Spleen (tissue), 11 donors: Measurements from ENCODE around the gene MIDN. TPM values are rescaled to one million over a fixed set of nuclear protein-coding genes. Genes with fewer than 3 reads are reported as not detected.

Source experiments
- DNase-seq: peaks from one replicate; pipeline ENCODE4 v3.0.0-alpha.2; 2020
- H3K27ac ChIP-seq, 8 donors: fragments of 200-600 bp; sonication (generic) in 7 of 8; 1 replicate in 4 of 8; 2 replicates in 4 of 8; pipeline versions ENCODE4 v1.5.0 to v1.8.0; 2016 to 2021; ENCODE audit warnings: inconsistent platforms in 4 of 8, mild to moderate bottlenecking in 4 of 8, moderate library complexity in 1 of 8
- H3K27me3 ChIP-seq, 7 donors: fragments of 200-600 bp; sonication (generic) in 6 of 7; replicated peaks in 1 of 7; 1 replicate in 4 of 7; 2 replicates in 3 of 7; pipeline versions ENCODE4 v1.5.0 to v1.8.0; 2016 to 2021; ENCODE audit warnings: inconsistent platforms in 3 of 7, mild to moderate bottlenecking in 1 of 7
- H3K36me3 ChIP-seq, 6 donors: fragments of 200-600 bp; sonication (generic) in 5 of 6; 1 replicate in 4 of 6; 2 replicates in 2 of 6; pipeline versions ENCODE4 v1.5.0 to v1.8.0; 2016 to 2021; ENCODE audit warnings: inconsistent platforms in 2 of 6
- H3K4me1 ChIP-seq, 6 donors: fragments of 200-600 bp; sonication (generic) in 5 of 6; 1 replicate in 3 of 6; 2 replicates in 3 of 6; pipeline versions ENCODE4 v1.5.0 to v1.8.0; 2016 to 2021; ENCODE audit warnings: inconsistent platforms in 3 of 6
- H3K4me3 ChIP-seq, 8 donors: fragments of 200-600 bp; sonication (generic) in 7 of 8; 1 replicate in 4 of 8; 2 replicates in 4 of 8; pipeline versions ENCODE4 v1.5.0 to v1.8.0; 2016 to 2021; ENCODE audit warnings: inconsistent platforms in 4 of 8, mild to moderate bottlenecking in 4 of 8, moderate library complexity in 2 of 8
- H3K9me3 ChIP-seq, 8 donors: fragments of 200-600 bp; sonication (generic) in 7 of 8; 1 replicate in 4 of 8; 2 replicates in 4 of 8; pipeline versions ENCODE4 v1.5.0 to v1.8.0; 2016 to 2021; ENCODE audit warnings: inconsistent platforms in 4 of 8
- CTCF ChIP-seq, 11 experiments: fragments of 200-600 bp in 7 of 11; fragments of 450-650 bp in 4 of 11; sonication (generic) in 4 of 11; IDR thresholded peaks in 8 of 11; conservative IDR thresholded peaks in 3 of 11; 1 replicate in 7 of 11; 2 replicates in 4 of 11; pipeline versions ENCODE4 v1.4.0 to v1.8.0; 2016 to 2021; ENCODE audit warnings: antibody characterized with exemption in 11 of 11, inconsistent platforms in 4 of 11, mild to moderate bottlenecking in 1 of 11
- POLR2A ChIP-seq, 3 donors: fragments of 450-650 bp; IDR thresholded peaks; one replicate each; pipeline ENCODE4 v1.5.1; 2017; ENCODE audit warnings: antibody characterized with exemption in 3 of 3, mild to moderate bottlenecking in 1 of 3
- POLR2AphosphoS5 ChIP-seq, 3 donors: sonication (generic); formaldehyde crosslinking; IDR thresholded peaks; one replicate each; pipeline ENCODE4 v1.5.1; 2017; ENCODE audit warnings: antibody characterized with exemption in 3 of 3
- WGBS, 5 donors: extraction: QIAGEN DNeasy Blood & Tissue Kit in 3 of 5; methylation state at CpG; one replicate each; pipeline versions ENCODE4 v1.1.5 to v1.1.7; 2013 to 2018; 5-methylcytosine and 5-hydroxymethylcytosine counted together
- intact Hi-C: fragments of 100-400 bp; cut with DNase I; formaldehyde crosslinking; loops from one replicate; pipeline ENCODE4 v1.15.0; 2023; ENCODE audit warnings: low total_unique reads
- polyA plus RNA-seq, 3 donors: library from polyadenylated mRNA; stranded (reverse); fragments of 200-250 nt; gene quantifications; one replicate each; pipeline ENCODE4 v1.2.1, GENCODE V29; 2013
- total RNA-seq, 7 donors: library from RNA; depleted of rRNA in 3 of 7; stranded (reverse); fragments of >200 nt in 3 of 7; fragmentation: NEBNext Ultra II Directional in 4 of 7; extraction: Animal tissue kit (Norgen Biotek cat#: 25700) in 4 of 7; gene quantifications; one replicate each; pipeline versions ENCODE4 v1.1.0 to v1.2.1, GENCODE V29; 2016 to 2021
- donor health status: healthy with polysubstance abuse.
- donor health status: DM: no; HTN: no; CAD: no; lungs with moderate emphysema.
- donor health status: DM: no; HTN: no; CAD: no.
- donor health status: Bipolar disorder and iron deficiency.
- donor health status: healthy.
- donor health status: DM: no; HTN: no; CAD: no.
- donor health status: DM: yes; HTN: yes; CAD: no.

Gene MIDN
- total and polyA plus RNA-seq, 10 donors = 16.5 to 223 (median 86.7) TPM

- WGBS, 5 donors = 83 to 93% (median 85%) methylated on average over 11 to 39 of the region's 39 CpGs
- Histone ChIP-seq H3K27me3 (peaks cover 0 to 51% (median 18%) of the 10 kb centered on the region in 7 donors), H3K36me3 (no peaks in the 10 kb centered on the region), H3K27ac (no peak overlapping the region), H3K9me3 (no peaks in the 10 kb centered on the region), H3K4me1 (peaks cover 31 to 71% (median 52%) of the 10 kb centered on the region in 6 donors), H3K4me3 (no peak overlapping the region)
- TF ChIP-seq POLR2AphosphoS5 (IDR thresholded peaks at IDR 0.05) (no peak), POLR2A (IDR thresholded peaks at IDR 0.05) (no peak), CTCF (IDR thresholded peaks at IDR 0.05 in 8 of 11, conservative IDR thresholded peaks at IDR 0.05 in 3 of 11) (no peak)
- DNase-seq = no peak
- intact Hi-C loops = no loop called here
Observed at GRCh38 chr19:1235625-1236538, 12.5 kb upstream of the MIDN start.

GRCh38 chr19:1236576-1236975 lies 11.8 kb upstream of the MIDN start:
- no peaks in the 10 kb centered on the region for H3K36me3 ChIP-seq
- H3K4me3 ChIP-seq = peak overlapping the region in 5 of 8 donors; percentile 42 to 71 (median 46)
- TF ChIP-seq POLR2AphosphoS5 (IDR thresholded peaks at IDR 0.05) (no peak), CTCF (IDR thresholded peaks at IDR 0.05 in 8 of 11, conservative IDR thresholded peaks at IDR 0.05 in 3 of 11) (no peak), POLR2A (IDR thresholded peaks at IDR 0.05) (no peak)
- H3K9me3 ChIP-seq = no peaks in the 10 kb centered on the region
- H3K27ac ChIP-seq = no peak overlapping the region
- H3K4me1 ChIP-seq = peaks cover 37 to 78% (median 58%) of the 10 kb centered on the region in 6 donors
- 8 to 87% (median 39%) methylated on average over 4 to 38 of the region's 42 CpGs for WGBS, 5 donors
- peaks cover 0 to 51% (median 18%) of the 10 kb centered on the region in 7 donors for H3K27me3 ChIP-seq
- no peak for DNase-seq
- intact Hi-C loops = no loop called here

GRCh38 chr19:1237027-1237659 lies 11.2 kb upstream of the MIDN start:
- intact Hi-C loops = no loop called here
- peaks cover 0 to 51% (median 18%) of the 10 kb centered on the region in 7 donors for H3K27me3 ChIP-seq
- peaks cover 38 to 77% (median 60%) of the 10 kb centered on the region in 6 donors for H3K4me1 ChIP-seq
- WGBS, 5 donors = 0 to 2% (median 1%) methylated on average over 17 to 60 of the region's 60 CpGs
- H3K4me3 ChIP-seq = peak overlapping the region in 7 of 8 donors; percentile 27 to 71 (median 45)
- TF ChIP-seq CTCF (IDR thresholded peaks at IDR 0.05 in 8 of 11, conservative IDR thresholded peaks at IDR 0.05 in 3 of 11) (no peak), POLR2A (IDR thresholded peaks at IDR 0.05) (no peak), POLR2AphosphoS5 (IDR thresholded peaks at IDR 0.05) (peak in 1 of 3 donors; percentile 13)
- peak overlapping the region in 1 of 8 donors; percentile 8 for H3K27ac ChIP-seq
- no peaks in the 10 kb centered on the region for H3K9me3 ChIP-seq
- no peaks in the 10 kb centered on the region for H3K36me3 ChIP-seq
- no peak for DNase-seq
